HG03521 (cell line): ENCODE data around the gene HUS1.
"Not testable (repeated sequence)": the region's sequence is repeated elsewhere in the genome, so short reads cannot be mapped to it uniquely, and the experiment has no call there.

Source experiments
- ATAC-seq: cut with Tn5 transposase; IDR thresholded peaks from one replicate; pipeline ENCODE4 v1.9.1; 2021; ENCODE audit warnings: mild to moderate bottlenecking, moderate library complexity; ENCODE audit not compliant: unreplicated experiment

Gene HUS1

GRCh38 chr7:47979145-47979831, at the start of gene HUS1:
TSS of gene HUS1 (minus strand) at chr7:47979615. CDS start at chr7:47979519, 96 bp downstream.
- peak; percentile 99 for ATAC-seq

- no peak for ATAC-seq
These were observed 49.5 kb upstream of the HUS1 start, which contains the start of gene SUN3 for GRCh38 chr7:48028938-48029337. TSS of gene SUN3 (minus strand) at chr7:48029107. CDS start at chr7:48028938, 169 bp downstream.

- ATAC-seq: no peak
These were observed 46.2 kb upstream of the HUS1 start for GRCh38 chr7:48025624-48026023.

- no peak for ATAC-seq
These were observed 38.3 kb upstream of the HUS1 start for GRCh38 chr7:48017674-48018073.

GRCh38 chr7:48016641-48017040, 37.2 kb upstream of the HUS1 start:
- no peak for ATAC-seq

- ATAC-seq: no peak
These were observed 32.5 kb upstream of the HUS1 start for GRCh38 chr7:48011951-48012350.

- ATAC-seq: no peak
These were observed 31.9 kb upstream of the HUS1 start for GRCh38 chr7:48011323-48011722.

- no peak for ATAC-seq
These were observed 30.5 kb upstream of the HUS1 start for GRCh38 chr7:48009954-48010353.

GRCh38 chr7:48009257-48009656, 29.8 kb upstream of the HUS1 start:
- ATAC-seq: no peak

- ATAC-seq: no peak
These were observed 27.5 kb upstream of the HUS1 start for GRCh38 chr7:48006866-48007265.

GRCh38 chr7:48004638-48005037, 25.2 kb upstream of the HUS1 start:
- ATAC-seq: no peak

GRCh38 chr7:48004032-48004431, 24.6 kb upstream of the HUS1 start:
- ATAC-seq: no peak

GRCh38 chr7:48000164-48000563, 20.7 kb upstream of the HUS1 start:
- not testable (repeated sequence) for ATAC-seq

- no peak for ATAC-seq
These were observed 20.0 kb upstream of the HUS1 start for GRCh38 chr7:47999413-47999812.

GRCh38 chr7:47992446-47992845, 13.0 kb upstream of the HUS1 start:
- no peak for ATAC-seq

GRCh38 chr7:47991741-47992311, 12.4 kb upstream of the HUS1 start:
- ATAC-seq: peak; percentile 100

- ATAC-seq: no peak
These were observed 11.9 kb upstream of the HUS1 start for GRCh38 chr7:47991270-47991669.

- ATAC-seq: no peak
These were observed 11.2 kb upstream of the HUS1 start for GRCh38 chr7:47990592-47990991.

GRCh38 chr7:47989607-47990400, 10.4 kb upstream of the HUS1 start:
- not testable (repeated sequence) for ATAC-seq

GRCh38 chr7:47988496-47989386, 9.3 kb upstream of the HUS1 start:
- ATAC-seq: no peak

GRCh38 chr7:47982610-47983009, 3.2 kb upstream of the HUS1 start:
- no peak for ATAC-seq
